ENCODE measurements around the gene MPV17L. TPM values are rescaled to one million over a fixed set of nuclear protein-coding genes. Genes with fewer than 3 reads are reported as not detected.

MPV17L gene
- total RNA-seq, 1 experiment from 2014 or later: 6.3 TPM

GRCh38 chr16:15434425-15435215, 39.1 kb downstream of the MPV17L start, which contains the start of gene BMERB1:
BMERB1 (plus strand) TSS chr16:15434588; CDS start chr16:15434654, 66 bp downstream.
- Histone ChIP-seq H3K4me1 (ENCODE audit: insufficient read depth, low read length, poor library complexity, severe bottlenecking) (peaks cover 6% of the 10 kb centered on the region), H3K9me3 (ENCODE audit: low read depth, low read length, poor library complexity, severe bottlenecking) (no peaks in the 10 kb centered on the region), H3K36me3 (ENCODE audit: insufficient read depth, low read length, poor library complexity, severe bottlenecking) (no peaks in the 10 kb centered on the region), H3K4me3 (ENCODE audit: low read depth, low read length, poor library complexity, severe bottlenecking) (peak within 1 kb of the TSS; percentile 81), H3K27ac (ENCODE audit: low read depth, low read length, poor library complexity, severe bottlenecking) (no peak within 1 kb of the TSS), H3K27me3 (replicated peaks; ENCODE audit: insufficient read depth, low read depth, low read length, poor library complexity) (peaks cover 11% of the 10 kb centered on the region)
- CTCF ChIA-PET: interaction anchor here (0.5 kb wide), 1 partner anchor 52 kb away, joined by 4 read pairs; no protein-coding TSS in a partner anchor
- BruUV-seq (replicated peaks): no TSS peak
- DNase-seq (ENCODE audit: low spot score): peak; percentile 77
- TF ChIP-seq CTCF (conservative IDR thresholded peaks at IDR 0.05; ENCODE audit: low read depth, low read length) (no peak), EZH2 (IDR thresholded peaks at IDR 0.05; ENCODE audit: borderline replicate concordance, low read depth, low read length, poor library complexity, severe bottlenecking) (no peak)
- intact Hi-C loops (cut with micrococcal nuclease; ENCODE audit: unreplicated experiment): no loop called here
- POLR2A ChIA-PET (ENCODE audit: low non-redundant PET): no interaction called here

DNA sequence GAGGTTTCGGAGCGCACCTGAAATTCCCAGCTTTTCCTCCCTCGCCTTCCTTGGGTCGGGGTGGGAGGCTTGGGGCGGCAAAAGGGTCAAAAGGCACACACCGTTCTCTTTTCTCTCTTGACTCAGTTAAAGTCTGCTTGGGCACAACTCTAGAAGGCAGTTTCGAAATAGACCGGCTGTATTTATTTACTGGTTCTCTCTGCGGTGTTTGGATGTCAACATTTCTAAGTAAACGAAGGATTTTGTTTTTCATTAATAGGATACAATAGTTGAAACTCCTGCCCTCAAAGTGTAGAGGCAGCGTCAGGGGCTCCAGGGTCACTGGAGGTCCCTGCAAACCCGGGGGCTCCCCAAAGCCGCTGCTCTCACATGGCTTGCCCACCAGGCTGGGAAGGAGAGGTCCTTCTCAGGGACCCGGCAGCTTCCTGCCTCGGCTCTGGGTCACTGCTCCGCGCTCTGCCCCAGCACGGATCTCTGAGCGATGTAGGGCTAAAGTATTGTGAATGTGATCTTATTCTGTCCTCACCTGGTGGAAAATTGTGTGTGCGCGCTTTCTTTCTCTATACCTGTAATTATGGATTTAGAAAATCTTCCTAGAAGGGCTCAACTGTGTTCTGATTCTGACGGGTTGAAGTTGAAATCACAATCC, 39.8 kb downstream of the MPV17L start:
- intact Hi-C loops (cut with micrococcal nuclease; ENCODE audit: unreplicated experiment): no loop called here
- no peaks in the 10 kb centered on the region for H3K36me3 ChIP-seq (ENCODE audit: insufficient read depth, low read length, poor library complexity, severe bottlenecking)
- DNase-seq (ENCODE audit: low spot score): no peak
- H3K27me3 ChIP-seq (replicated peaks; ENCODE audit: insufficient read depth, low read depth, low read length, poor library complexity): peaks cover 11% of the 10 kb centered on the region
- POLR2A ChIA-PET (ENCODE audit: low non-redundant PET): no interaction called here
- TSS peak; percentile 45 for BruUV-seq (replicated peaks)
- CTCF ChIA-PET: no interaction called here
- H3K27ac ChIP-seq (ENCODE audit: low read depth, low read length, poor library complexity, severe bottlenecking): no peak overlapping the region
- H3K4me1 ChIP-seq (ENCODE audit: insufficient read depth, low read length, poor library complexity, severe bottlenecking): peaks cover 6% of the 10 kb centered on the region
- TF ChIP-seq EZH2 (IDR thresholded peaks at IDR 0.05; ENCODE audit: borderline replicate concordance, low read depth, low read length, poor library complexity, severe bottlenecking) (no peak), CTCF (conservative IDR thresholded peaks at IDR 0.05; ENCODE audit: low read depth, low read length) (no peak)
- no peaks in the 10 kb centered on the region for H3K9me3 ChIP-seq (ENCODE audit: low read depth, low read length, poor library complexity, severe bottlenecking)
- peak overlapping the region; percentile 81 for H3K4me3 ChIP-seq (ENCODE audit: low read depth, low read length, poor library complexity, severe bottlenecking)

GRCh38 chr16:15439102-15439501, 43.5 kb downstream of the MPV17L start:
- no TSS peak for BruUV-seq (replicated peaks)
- no peak overlapping the region for H3K4me3 ChIP-seq (ENCODE audit: low read depth, low read length, poor library complexity, severe bottlenecking)
- POLR2A ChIA-PET (ENCODE audit: low non-redundant PET): no interaction called here
- no peak overlapping the region for H3K27ac ChIP-seq (ENCODE audit: low read depth, low read length, poor library complexity, severe bottlenecking)
- CTCF ChIA-PET: no interaction called here
- TF ChIP-seq CTCF (conservative IDR thresholded peaks at IDR 0.05; ENCODE audit: low read depth, low read length): no peak
- no peak for TF ChIP-seq EZH2 (IDR thresholded peaks at IDR 0.05; ENCODE audit: borderline replicate concordance, low read depth, low read length, poor library complexity, severe bottlenecking)
- H3K27me3 ChIP-seq (replicated peaks; ENCODE audit: insufficient read depth, low read depth, low read length, poor library complexity): peaks cover 11% of the 10 kb centered on the region
- peaks cover 6% of the 10 kb centered on the region for H3K4me1 ChIP-seq (ENCODE audit: insufficient read depth, low read length, poor library complexity, severe bottlenecking)
- H3K36me3 ChIP-seq (ENCODE audit: insufficient read depth, low read length, poor library complexity, severe bottlenecking): no peaks in the 10 kb centered on the region
- intact Hi-C loops (cut with micrococcal nuclease; ENCODE audit: unreplicated experiment): no loop called here
- no peaks in the 10 kb centered on the region for H3K9me3 ChIP-seq (ENCODE audit: low read depth, low read length, poor library complexity, severe bottlenecking)
- no peak for DNase-seq (ENCODE audit: low spot score)

Measured in A673 (cell line).